NCI-H1048 (cell line): Measurements from ENCODE around the gene SLC38A10.

Source experiments
- DNase-seq: peaks from one replicate; lab custom pipeline; 2025; lab: John Stamatoyannopoulos, UW

The SLC38A10 gene

GRCh38 chr17:81252326-81252986, 42.7 kb downstream of the SLC38A10 start:
- DNase-seq = no peak

GRCh38 chr17:81251709-81252301, 43.3 kb downstream of the SLC38A10 start:
- DNase-seq = no peak

GRCh38 chr17:81251094-81251708, 43.9 kb downstream of the SLC38A10 start:
- no peak for DNase-seq

- no peak for DNase-seq
Observed at GRCh38 chr17:81250286-81251093, 44.6 kb downstream of the SLC38A10 start.

- DNase-seq = no peak
Observed at GRCh38 chr17:81249223-81250040, 45.7 kb downstream of the SLC38A10 start.

- DNase-seq = no peak
Observed at GRCh38 chr17:81248649-81249048, 46.5 kb downstream of the SLC38A10 start.

GRCh38 chr17:81247339-81247990, 47.6 kb downstream of the SLC38A10 start:
- DNase-seq = no peak

- no peak for DNase-seq
Observed at GRCh38 chr17:81246679-81247338, 48.3 kb downstream of the SLC38A10 start.

GRCh38 chr17:81246343-81246670, 48.8 kb downstream of the SLC38A10 start:
- DNase-seq = no peak

GRCh38 chr17:81245665-81246342, 49.3 kb downstream of the SLC38A10 start:
- DNase-seq = no peak

GRCh38 chr17:81245024-81245664, 50.0 kb downstream of the SLC38A10 start:
- no peak for DNase-seq

GRCh38 chr17:81244358-81245023, 50.6 kb downstream of the SLC38A10 start:
- DNase-seq = no peak

- DNase-seq = no peak
Observed at GRCh38 chr17:81243333-81243664, 51.8 kb downstream of the SLC38A10 start.

- no peak for DNase-seq
Observed at GRCh38 chr17:81242421-81243332, 52.4 kb downstream of the SLC38A10 start.

GRCh38 chr17:81241648-81242420, 53.3 kb downstream of the SLC38A10 start:
- DNase-seq = no peak

- DNase-seq = no peak
Observed at GRCh38 chr17:81241203-81241602, 53.9 kb downstream of the SLC38A10 start.

- DNase-seq = no peak
Observed at GRCh38 chr17:81240761-81241160, 54.3 kb downstream of the SLC38A10 start.
